H9 (cell line): ENCODE data around the gene DTHD1. TPM values are rescaled to one million over a fixed set of nuclear protein-coding genes. Genes with fewer than 3 reads are reported as not detected.

Experiments
- DNase-seq: peaks from one replicate; pipeline ENCODE4 v3.0.0-alpha.2; 2017
- H2AFZ ChIP-seq: one replicate; pipeline ENCODE4 v1.6.1; 2013; ENCODE audit warnings: mild to moderate bottlenecking, low read length, control low read depth, moderate library complexity
- H2AK5ac ChIP-seq: 2 replicates; pipeline ENCODE4 v1.6.1; 2013; ENCODE audit warnings: low read length, control low read depth, mixed read lengths; ENCODE audit not compliant: insufficient read length
- H2BK120ac ChIP-seq: one replicate; pipeline ENCODE4 v1.6.1; 2013; ENCODE audit warnings: low read depth, mild to moderate bottlenecking, low read length, control low read depth, inconsistent platforms; ENCODE audit not compliant: poor library complexity, severe bottlenecking
- H2BK12ac ChIP-seq: 2 replicates; pipeline ENCODE4 v1.6.1; 2013; ENCODE audit warnings: low read length, control low read depth, mixed read lengths, low read depth; ENCODE audit not compliant: insufficient read length
- H2BK15ac ChIP-seq: 2 replicates; pipeline ENCODE4 v1.6.1; 2013; ENCODE audit warnings: low read depth, low read length, control low read depth
- H2BK20ac ChIP-seq: one replicate; pipeline ENCODE4 v1.6.1; 2013; ENCODE audit warnings: low read depth, mild to moderate bottlenecking, low read length, control low read depth, inconsistent platforms; ENCODE audit not compliant: poor library complexity, severe bottlenecking
- H2BK5ac ChIP-seq: 2 replicates; pipeline ENCODE4 v1.6.1; 2013; ENCODE audit warnings: low read length, control low read depth, mixed read lengths; ENCODE audit not compliant: insufficient read length
- H3K14ac ChIP-seq: 2 replicates; pipeline ENCODE4 v1.6.1; 2013; ENCODE audit warnings: low read length, control low read depth; ENCODE audit not compliant: insufficient read depth
- H3K18ac ChIP-seq: 2 replicates; pipeline ENCODE4 v1.6.1; 2013; ENCODE audit warnings: low read depth, mild to moderate bottlenecking, mixed read lengths, low read length, control low read depth; ENCODE audit not compliant: insufficient read length
- H3K23ac ChIP-seq: 2 replicates; pipeline ENCODE4 v1.6.1; 2013; ENCODE audit warnings: low read length, control low read depth, mixed read lengths, low read depth; ENCODE audit not compliant: insufficient read length
- H3K23me2 ChIP-seq: 2 replicates; pipeline ENCODE4 v1.6.1; 2013; ENCODE audit warnings: low read depth, mild to moderate bottlenecking, mixed read lengths, low read length, control low read depth; ENCODE audit not compliant: insufficient read length, poor library complexity, severe bottlenecking
- H3K27ac ChIP-seq: 2 replicates; pipeline ENCODE4 v1.5.1; 2013; ENCODE audit warnings: low read length, control low read depth, mixed read lengths, low read depth; ENCODE audit not compliant: insufficient read length
- H3K27me3 ChIP-seq: 2 replicates; pipeline ENCODE4 v1.6.1; 2013; ENCODE audit warnings: low read length, control low read depth, inconsistent platforms; ENCODE audit not compliant: insufficient read depth
- H3K4ac ChIP-seq: 2 replicates; pipeline ENCODE4 v1.6.1; 2013; ENCODE audit warnings: low read depth, mild to moderate bottlenecking, control low read depth, inconsistent platforms, low read length, moderate library complexity
- H3K4me1 ChIP-seq: 2 replicates; pipeline ENCODE4 v1.6.1; 2013; ENCODE audit warnings: low read length, control low read depth, inconsistent platforms; ENCODE audit not compliant: insufficient read depth
- H3K4me2 ChIP-seq: 2 replicates; pipeline ENCODE4 v1.6.1; 2013; ENCODE audit warnings: low read length, control low read depth, mixed read lengths; ENCODE audit not compliant: insufficient read length, insufficient read depth
- H3K56ac ChIP-seq: 2 replicates; pipeline ENCODE4 v1.6.1; 2013; ENCODE audit warnings: low read depth, mild to moderate bottlenecking, mixed read lengths, low read length, control low read depth; ENCODE audit not compliant: insufficient read length
- H3K79me1 ChIP-seq: 2 replicates; pipeline ENCODE4 v1.6.1; 2013; ENCODE audit warnings: low read depth, mild to moderate bottlenecking, moderate library complexity, low read length, control low read depth, inconsistent platforms; ENCODE audit not compliant: insufficient read depth, poor library complexity, severe bottlenecking
- H3K79me2 ChIP-seq: 2 replicates; pipeline ENCODE4 v1.6.1; 2013; ENCODE audit warnings: low read length, control low read depth, inconsistent platforms; ENCODE audit not compliant: insufficient read depth
- H3K9ac ChIP-seq: 2 replicates; pipeline ENCODE4 v1.6.1; 2013; ENCODE audit warnings: low read length, control low read depth, mixed read lengths; ENCODE audit not compliant: insufficient read length; ENCODE audit errors: extremely low read depth
- H3K9me3 ChIP-seq: one replicate; pipeline ENCODE4 v1.6.1; 2013; ENCODE audit warnings: low read depth, low read length, inconsistent platforms; ENCODE audit not compliant: control insufficient read depth
- H3T11ph ChIP-seq: one replicate; pipeline ENCODE4 v1.6.1; 2013; ENCODE audit warnings: mild to moderate bottlenecking, low read length, control low read depth, inconsistent platforms
- H4K20me1 ChIP-seq: one replicate; pipeline ENCODE4 v1.6.1; 2013; ENCODE audit not compliant: control insufficient read depth, insufficient read length, insufficient read depth
- H4K5ac ChIP-seq: 2 replicates; pipeline ENCODE4 v1.6.1; 2013; ENCODE audit warnings: low read depth, mild to moderate bottlenecking, mixed read lengths, low read length, control low read depth; ENCODE audit not compliant: insufficient read length
- H4K8ac ChIP-seq: replicated peaks from 2 replicates; pipeline ENCODE4 v1.6.1; 2013; ENCODE audit warnings: low read length, control low read depth, mixed read lengths, low read depth; ENCODE audit not compliant: insufficient read length
- H4K91ac ChIP-seq: 2 replicates; pipeline ENCODE4 v1.6.1; 2013; ENCODE audit warnings: low read depth, mild to moderate bottlenecking, moderate library complexity, mixed read lengths, low read length, control low read depth; ENCODE audit not compliant: insufficient read length
- H3K27ac Mint-ChIP-seq, 3 experiments: 2 replicates in 2 of 3; 3 replicates in 1 of 3; pipeline ENCODE4 v1.8.0; 2020 to 2021; ENCODE audit warnings: mixed read lengths in 3 of 3, mild to moderate bottlenecking in 1 of 3, moderate library complexity in 1 of 3
- H3K27me3 Mint-ChIP-seq: 2 replicates; pipeline ENCODE4 v1.8.0; 2021; ENCODE audit warnings: low read depth, mild to moderate bottlenecking, moderate library complexity, mixed read lengths
- H3K36me3 Mint-ChIP-seq, 3 experiments: 2 replicates in 2 of 3; 3 replicates in 1 of 3; pipeline ENCODE4 v1.8.0; 2020 to 2021; ENCODE audit warnings: low read depth in 3 of 3, mixed read lengths in 3 of 3; ENCODE audit not compliant: insufficient read depth in 1 of 3
- H3K4me1 Mint-ChIP-seq, 2 experiments: 2 replicates each; pipeline ENCODE4 v1.8.0; 2020; ENCODE audit warnings: mixed read lengths in 2 of 2
- H3K4me3 Mint-ChIP-seq, 2 experiments: 2 replicates in 1 of 2; 3 replicates in 1 of 2; pipeline ENCODE4 v1.8.0; 2020 to 2021; ENCODE audit warnings: mild to moderate bottlenecking in 2 of 2, mixed read lengths in 2 of 2, moderate library complexity in 1 of 2
- H3K9me3 Mint-ChIP-seq, 2 experiments: 2 replicates in 1 of 2; 3 replicates in 1 of 2; pipeline ENCODE4 v1.8.0; 2020; ENCODE audit warnings: mild to moderate bottlenecking in 2 of 2, mixed read lengths in 2 of 2, moderate library complexity in 1 of 2
- WGBS: extraction: QIAGEN DNeasy Blood & Tissue Kit; methylation state at CpG from one replicate; pipeline ENCODE4 v1.1.7; 2013; ENCODE audit warnings: missing lambda C conversion rate, low lambda C conversion rate, mixed read lengths; ENCODE audit not compliant: insufficient read length; ENCODE audit errors: extremely low coverage; 5-methylcytosine and 5-hydroxymethylcytosine counted together
- total RNA-seq: library from RNA; stranded (reverse); gene quantifications from 2 replicates; pipeline ENCODE4 v1.2.1, GENCODE V29; 2021
- TF ChIP-seq, protein P1 (sequence below): fragments of 200-600 bp; sonication (generic); conservative IDR thresholded peaks from 3 replicates; pipeline ENCODE4 v1.8.0; 2021; ENCODE audit warnings: antibody characterized with exemption, mild to moderate bottlenecking

DTHD1 gene
- total RNA-seq, 1 experiment from 2014 or later: not detected

DNA sequence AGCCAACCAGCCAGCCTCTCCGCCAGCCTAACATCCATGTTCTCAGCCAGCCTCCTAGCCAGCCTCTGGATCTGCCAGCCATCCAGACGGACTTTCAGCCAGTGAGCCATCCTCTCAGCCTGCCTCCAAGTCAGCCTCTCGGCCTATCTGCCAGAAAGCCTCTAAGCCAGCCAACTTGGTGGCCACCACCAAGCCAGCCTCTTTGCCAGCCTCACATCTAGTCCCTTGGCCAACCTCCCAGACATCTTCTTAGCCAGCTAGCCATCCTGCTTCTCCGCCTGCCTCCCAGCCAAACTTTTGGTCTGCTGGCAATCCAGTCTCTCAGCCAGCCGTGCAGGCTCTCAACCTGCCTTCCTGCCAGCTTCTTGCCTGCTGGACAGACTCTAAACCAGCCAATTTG, 20.7 kb upstream of the DTHD1 start:
- Mint-ChIP-seq H3K27ac (no peak overlapping the region), H3K27me3 (no peaks in the 10 kb centered on the region), H3K4me3 (no peak overlapping the region), H3K4me1 (peaks cover 23% of the 10 kb centered on the region in 2 experiments), H3K36me3 (no peaks in the 10 kb centered on the region), H3K9me3 (no peaks in the 10 kb centered on the region)
- Histone ChIP-seq H3K27ac (no peak overlapping the region), H2AFZ (no peak overlapping the region), H4K8ac (no peak overlapping the region), H2BK20ac (no peak overlapping the region), H2BK12ac (no peak overlapping the region), H3K23ac (no peak overlapping the region), H4K5ac (no peak overlapping the region), H3K27me3 (no peaks in the 10 kb centered on the region), H3K9me3 (no peaks in the 10 kb centered on the region), H4K91ac (no peak overlapping the region), H3T11ph (no peak overlapping the region), H2AK5ac (no peak overlapping the region), H2BK120ac (no peak overlapping the region), H3K4me2 (no peak overlapping the region), H3K9ac (no peak overlapping the region), H3K79me2 (no peaks in the 10 kb centered on the region), H2BK15ac (no peak overlapping the region), H3K14ac (no peak overlapping the region), H3K4ac (no peak overlapping the region), H2BK5ac (no peak overlapping the region), H4K20me1 (no peaks in the 10 kb centered on the region), H3K4me1 (0 out of 2 replicates have a peak, but pooled peaks cover 3% of the 10 kb centered on the region), H3K56ac (no peak overlapping the region), H3K79me1 (no peaks in the 10 kb centered on the region), H3K23me2 (no peaks in the 10 kb centered on the region), H3K18ac (no peak overlapping the region)
- TF ChIP-seq, protein P1, sequence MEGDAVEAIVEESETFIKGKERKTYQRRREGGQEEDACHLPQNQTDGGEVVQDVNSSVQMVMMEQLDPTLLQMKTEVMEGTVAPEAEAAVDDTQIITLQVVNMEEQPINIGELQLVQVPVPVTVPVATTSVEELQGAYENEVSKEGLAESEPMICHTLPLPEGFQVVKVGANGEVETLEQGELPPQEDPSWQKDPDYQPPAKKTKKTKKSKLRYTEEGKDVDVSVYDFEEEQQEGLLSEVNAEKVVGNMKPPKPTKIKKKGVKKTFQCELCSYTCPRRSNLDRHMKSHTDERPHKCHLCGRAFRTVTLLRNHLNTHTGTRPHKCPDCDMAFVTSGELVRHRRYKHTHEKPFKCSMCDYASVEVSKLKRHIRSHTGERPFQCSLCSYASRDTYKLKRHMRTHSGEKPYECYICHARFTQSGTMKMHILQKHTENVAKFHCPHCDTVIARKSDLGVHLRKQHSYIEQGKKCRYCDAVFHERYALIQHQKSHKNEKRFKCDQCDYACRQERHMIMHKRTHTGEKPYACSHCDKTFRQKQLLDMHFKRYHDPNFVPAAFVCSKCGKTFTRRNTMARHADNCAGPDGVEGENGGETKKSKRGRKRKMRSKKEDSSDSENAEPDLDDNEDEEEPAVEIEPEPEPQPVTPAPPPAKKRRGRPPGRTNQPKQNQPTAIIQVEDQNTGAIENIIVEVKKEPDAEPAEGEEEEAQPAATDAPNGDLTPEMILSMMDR: no peak
- WGBS: no CpG with 5 or more reads among the region's 5 CpGs
- DNase-seq: no peak
